ENCODE data around the gene ATP5IF1. TPM values are rescaled to one million over a fixed set of nuclear protein-coding genes. Genes with fewer than 3 reads are reported as not detected.
A peak's percentile ranks its signal among the peaks of the same experiment; 100 is the strongest.

Gene ATP5IF1
- total RNA-seq, 2 experiments from 2014 or later: 321 to 410 TPM

- CTCF ChIA-PET (ENCODE audit: unreplicated experiment): interaction anchor here (0.5 to 1.6 kb wide), 8 partner anchors 9 to 354 kb away, joined by 3 to 12 read pairs (median 3); no protein-coding TSS in a partner anchor
- peak; percentile 85 for DNase-seq (ENCODE audit: low spot score)
- Histone ChIP-seq H3K4me1 (ENCODE audit: insufficient read depth, low read length, poor library complexity, severe bottlenecking) (peaks cover 50% of the 10 kb centered on the region), H4K20me1 (ENCODE audit: insufficient read depth, low read length) (no peaks in the 10 kb centered on the region), H3K9me2 (ENCODE audit: insufficient read depth, low read length) (no peaks in the 10 kb centered on the region), H2AFZ (ENCODE audit: low read length) (peak overlapping the region; percentile 94; the same call in 1 of the 2 replicates), H3K36me3 (ENCODE audit: insufficient read depth, low read length) (no peaks in the 10 kb centered on the region), H3K4me3 (ENCODE audit: low read depth, low read length, poor library complexity, severe bottlenecking) (peak overlapping the region; percentile 49), H3K4me2 (ENCODE audit: low read length) (peak overlapping the region; percentile 99), H3K79me2 (ENCODE audit: insufficient read depth, low read depth, low read length) (peaks cover 12% of the 10 kb centered on the region; the same call in 1 of the 2 replicates), H3K27ac (ENCODE audit: low read depth, low read length, poor library complexity, severe bottlenecking) (peak overlapping the region; percentile 88), H3K9me3 (ENCODE audit: low read length) (no peaks in the 10 kb centered on the region)
- no TSS peak for BruUV-seq (replicated peaks)
- TF ChIP-seq EZH2phosphoT487 (IDR thresholded peaks at IDR 0.05; ENCODE audit: borderline replicate concordance, low read depth, low read length): no peak
- TF ChIP-seq CTCF (conservative IDR thresholded peaks at IDR 0.05; ENCODE audit: low read length): no peak
- POLR2A ChIA-PET: interaction anchor here (0.5 to 7.3 kb wide), 22 partner anchors 9 to 904 kb away, joined by 3 to 71 read pairs (median 6); partner anchors contain the start of genes ATP5IF1, MED18, RCC1 and SESN2
- intact Hi-C loops (cut with micrococcal nuclease; ENCODE audit: unreplicated experiment): loop anchor here (2.0 to 5.0 kb wide), 4 partner anchors 80 to 393 kb away; partner anchors contain the start of genes MED18 and TAF12
These were observed 13.3 kb downstream of the ATP5IF1 start for GRCh38 chr1:28249013-28249865.

DNA sequence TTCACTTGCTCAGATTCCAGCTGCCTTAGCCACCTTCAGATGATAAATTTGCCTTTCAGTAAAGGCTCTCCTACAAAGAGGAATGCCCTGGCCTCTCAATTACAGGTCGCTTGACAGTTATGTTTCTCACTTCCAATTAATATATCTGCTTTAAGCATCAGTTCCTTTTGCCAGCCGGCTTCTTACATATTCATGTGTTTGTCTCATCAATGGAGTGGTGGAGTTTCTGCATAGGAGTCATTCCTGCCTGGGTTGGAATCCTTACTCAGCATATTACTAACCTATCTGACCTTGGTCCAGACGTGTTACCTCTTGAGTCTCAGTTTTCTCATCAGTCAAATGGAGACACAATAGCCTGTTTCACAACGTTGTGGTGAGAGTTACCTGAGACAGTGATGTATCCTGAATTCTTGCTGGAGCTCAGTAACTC lies 14.0 kb downstream of the ATP5IF1 start:
- H3K4me2 ChIP-seq (ENCODE audit: low read length): peak overlapping the region; percentile 99
- intact Hi-C loops (cut with micrococcal nuclease; ENCODE audit: unreplicated experiment): loop anchor here (2.0 to 5.0 kb wide), 4 partner anchors 79 to 392 kb away; partner anchors contain the start of genes MED18 and TAF12
- no peaks in the 10 kb centered on the region for H3K9me2 ChIP-seq (ENCODE audit: insufficient read depth, low read length)
- ChIA-PET CTCF (ENCODE audit: unreplicated experiment) (interaction anchor here (0.5 to 1.4 kb wide), 3 partner anchors 11 to 106 kb away, joined by 3 to 5 read pairs (median 3); no protein-coding TSS in a partner anchor), POLR2A (interaction anchor here (0.6 to 7.3 kb wide), 18 partner anchors 9 to 904 kb away, joined by 3 to 71 read pairs (median 4); partner anchors contain the start of genes ATP5IF1, MED18, SESN2 and TAF12)
- H3K9me3 ChIP-seq (ENCODE audit: low read length): no peaks in the 10 kb centered on the region
- H3K36me3 ChIP-seq (ENCODE audit: insufficient read depth, low read length): no peaks in the 10 kb centered on the region
- DNase-seq (ENCODE audit: low spot score): no peak
- H2AFZ ChIP-seq (ENCODE audit: low read length): peak overlapping the region; percentile 94; the same call in 1 of the 2 replicates
- peak overlapping the region; percentile 49 for H3K4me3 ChIP-seq (ENCODE audit: low read depth, low read length, poor library complexity, severe bottlenecking)
- H3K27ac ChIP-seq (ENCODE audit: low read depth, low read length, poor library complexity, severe bottlenecking): peak overlapping the region; percentile 88
- H3K79me2 ChIP-seq (ENCODE audit: insufficient read depth, low read depth, low read length): peaks cover 12% of the 10 kb centered on the region; the same call in 1 of the 2 replicates
- H3K4me1 ChIP-seq (ENCODE audit: insufficient read depth, low read length, poor library complexity, severe bottlenecking): peaks cover 43% of the 10 kb centered on the region
- TF ChIP-seq CTCF (conservative IDR thresholded peaks at IDR 0.05; ENCODE audit: low read length) (no peak), EZH2phosphoT487 (IDR thresholded peaks at IDR 0.05; ENCODE audit: borderline replicate concordance, low read depth, low read length) (no peak)
- no peaks in the 10 kb centered on the region for H4K20me1 ChIP-seq (ENCODE audit: insufficient read depth, low read length)
- BruUV-seq (replicated peaks): TSS peak; percentile 92
